NCI-H226 (cell line): ENCODE measurements around the gene PCBP1.
"Not testable (repeated sequence)": the region's sequence is repeated elsewhere in the genome, so short reads cannot be mapped to it uniquely, and the experiment has no call there.

ENCODE experiments used
- DNase-seq: peaks from one replicate; pipeline ENCODE4 v3.0.0-alpha.2; 2015

Gene PCBP1

GRCh38 chr2:70083344-70084156, 3.7 kb upstream of the PCBP1 start:
- DNase-seq = peak; percentile 69

GRCh38 chr2:70084973-70085710, 2.1 kb upstream of the PCBP1 start:
- DNase-seq = no peak

- DNase-seq = no peak
Measured at GRCh38 chr2:70085711-70086277, 1.5 kb upstream of the PCBP1 start.

GRCh38 chr2:70086278-70086837, 919 bp upstream of the PCBP1 start:
- peak; percentile 64 for DNase-seq

GRCh38 chr2:70087702-70088597, 673 bp downstream of the PCBP1 start:
- DNase-seq = peak; percentile 34

- DNase-seq = no peak
Measured at GRCh38 chr2:70088598-70089219, 1.4 kb downstream of the PCBP1 start.

GRCh38 chr2:70089220-70089982, 2.1 kb downstream of the PCBP1 start:
- DNase-seq = no peak

- DNase-seq = no peak
Measured at GRCh38 chr2:70089983-70090525, 2.8 kb downstream of the PCBP1 start.

- DNase-seq = no peak
Measured at GRCh38 chr2:70090706-70091334, 3.5 kb downstream of the PCBP1 start.

- no peak for DNase-seq
Measured at GRCh38 chr2:70091364-70091763, 4.1 kb downstream of the PCBP1 start.

GRCh38 chr2:70091816-70092215, 4.5 kb downstream of the PCBP1 start:
- no peak for DNase-seq

GRCh38 chr2:70092576-70093243, 5.4 kb downstream of the PCBP1 start:
- not testable (repeated sequence) for DNase-seq

GRCh38 chr2:70094171-70094977, 7.1 kb downstream of the PCBP1 start:
- DNase-seq = no peak

GRCh38 chr2:70094978-70095719, 7.9 kb downstream of the PCBP1 start:
- no peak for DNase-seq

- no peak for DNase-seq
Measured at GRCh38 chr2:70095720-70096670, 8.7 kb downstream of the PCBP1 start.

- DNase-seq = no peak
Measured at GRCh38 chr2:70098032-70098431, 10.8 kb downstream of the PCBP1 start.

GRCh38 chr2:70099270-70099669, 12.0 kb downstream of the PCBP1 start:
- DNase-seq = no peak
